Uterus (tissue), 4 donors: ENCODE measurements around the gene BHLHA15. TPM values are rescaled to one million over a fixed set of nuclear protein-coding genes. Genes with fewer than 3 reads are reported as not detected.

ENCODE experiments used
- DNase-seq, 2 donors: peaks; one replicate each; pipeline ENCODE4 v3.0.0-alpha.2; 2019 to 2020
- H3K27ac ChIP-seq, 2 donors: fragments of 200-600 bp; sonication (generic); 1 replicate in 1 of 2; 2 replicates in 1 of 2; pipeline ENCODE4 v1.5.1; 2016 to 2018
- H3K27me3 ChIP-seq, 2 donors: fragments of 200-600 bp; sonication (generic); one replicate each; pipeline ENCODE4 v1.5.1; 2018 to 2019; ENCODE audit warnings: control low read depth in 1 of 2
- H3K36me3 ChIP-seq, 2 donors: fragments of 200-600 bp; sonication (generic); one replicate each; pipeline ENCODE4 v1.5.1; 2019; ENCODE audit warnings: control low read depth in 1 of 2
- H3K4me1 ChIP-seq, 2 donors: fragments of 200-600 bp; sonication (generic); one replicate each; pipeline ENCODE4 v1.5.1; 2018 to 2019; ENCODE audit warnings: control low read depth in 1 of 2
- H3K4me3 ChIP-seq, 2 donors: fragments of 200-600 bp; sonication (generic); 1 replicate in 1 of 2; 2 replicates in 1 of 2; pipeline ENCODE4 v1.5.1; 2018 to 2019; ENCODE audit warnings: mild to moderate bottlenecking in 1 of 2
- H3K9me3 ChIP-seq, 2 donors: fragments of 200-600 bp; sonication (generic); one replicate each; pipeline ENCODE4 v1.5.1; 2019; ENCODE audit warnings: control low read depth in 1 of 2
- CTCF ChIP-seq, 4 experiments: fragments of 200-600 bp in 2 of 4; fragments of 450-650 bp in 2 of 4; sonication (generic) in 2 of 4; IDR thresholded peaks; one replicate each; pipeline ENCODE4 v1.5.1; 2016 to 2019; ENCODE audit warnings: antibody characterized with exemption in 4 of 4, mild to moderate bottlenecking in 2 of 4, moderate library complexity in 1 of 4
- POLR2A ChIP-seq, 2 donors: fragments of 450-650 bp; IDR thresholded peaks; one replicate each; pipeline ENCODE4 v1.6.1; 2016; ENCODE audit warnings: antibody characterized with exemption in 2 of 2, mild to moderate bottlenecking in 1 of 2, moderate library complexity in 1 of 2
- intact Hi-C: fragments of 100-400 bp; cut with DNase I; formaldehyde crosslinking; loops from one replicate; pipeline ENCODE4 v1.15.1; 2023; ENCODE audit warnings: low total_unique reads
- total RNA-seq, 4 donors: library from RNA; depleted of rRNA in 3 of 4; stranded (reverse); fragments of >200 nt in 3 of 4; gene quantifications; one replicate each; pipeline versions ENCODE4 v1.1.0 to v1.2.4, GENCODE V29; 2014 to 2023
- donor health status: DM: yes; HTN: yes; CAD: no.

BHLHA15 gene
- total RNA-seq, 4 donors from 2014 or later = 0.41 to 1.6 TPM; not detected in 2

GRCh38 chr7:98233219-98234070, 22.2 kb downstream of the BHLHA15 start:
- intact Hi-C loops = no loop called here
- no peaks in the 10 kb centered on the region for H3K4me1 ChIP-seq
- no peak for TF ChIP-seq CTCF (IDR thresholded peaks at IDR 0.05)
- no peak for TF ChIP-seq POLR2A (IDR thresholded peaks at IDR 0.05)
- DNase-seq = no peak
- H3K27me3 ChIP-seq = no peaks in the 10 kb centered on the region
- no peak overlapping the region for H3K27ac ChIP-seq
- no peaks in the 10 kb centered on the region for H3K9me3 ChIP-seq
- no peaks in the 10 kb centered on the region for H3K36me3 ChIP-seq
- no peak overlapping the region for H3K4me3 ChIP-seq

- Histone ChIP-seq H3K27ac (no peak overlapping the region), H3K36me3 (no peaks in the 10 kb centered on the region), H3K9me3 (no peaks in the 10 kb centered on the region), H3K27me3 (no peaks in the 10 kb centered on the region), H3K4me3 (no peak overlapping the region), H3K4me1 (no peaks in the 10 kb centered on the region)
- DNase-seq = no peak
- intact Hi-C loops = no loop called here
- TF ChIP-seq CTCF (IDR thresholded peaks at IDR 0.05) = no peak
Measured at GRCh38 chr7:98234429-98235147, 23.3 kb downstream of the BHLHA15 start.

- Histone ChIP-seq H3K4me1 (no peaks in the 10 kb centered on the region), H3K27ac (no peak overlapping the region), H3K27me3 (no peaks in the 10 kb centered on the region), H3K9me3 (no peaks in the 10 kb centered on the region), H3K4me3 (no peak overlapping the region), H3K36me3 (no peaks in the 10 kb centered on the region)
- TF ChIP-seq POLR2A (IDR thresholded peaks at IDR 0.05) (no peak), CTCF (IDR thresholded peaks at IDR 0.05) (no peak)
- DNase-seq = no peak
- intact Hi-C loops = no loop called here
Measured at GRCh38 chr7:98235901-98236300, 24.7 kb downstream of the BHLHA15 start.

GRCh38 chr7:98236355-98237185, 25.3 kb downstream of the BHLHA15 start:
- Histone ChIP-seq H3K9me3 (no peaks in the 10 kb centered on the region), H3K36me3 (no peaks in the 10 kb centered on the region), H3K4me3 (no peak overlapping the region), H3K4me1 (no peaks in the 10 kb centered on the region), H3K27me3 (no peaks in the 10 kb centered on the region), H3K27ac (no peak overlapping the region)
- TF ChIP-seq POLR2A (IDR thresholded peaks at IDR 0.05) (no peak), CTCF (IDR thresholded peaks at IDR 0.05) (no peak)
- intact Hi-C loops = no loop called here
- DNase-seq = no peak
